Measurements from ENCODE around the gene NPTXR.

The NPTXR gene

DNA sequence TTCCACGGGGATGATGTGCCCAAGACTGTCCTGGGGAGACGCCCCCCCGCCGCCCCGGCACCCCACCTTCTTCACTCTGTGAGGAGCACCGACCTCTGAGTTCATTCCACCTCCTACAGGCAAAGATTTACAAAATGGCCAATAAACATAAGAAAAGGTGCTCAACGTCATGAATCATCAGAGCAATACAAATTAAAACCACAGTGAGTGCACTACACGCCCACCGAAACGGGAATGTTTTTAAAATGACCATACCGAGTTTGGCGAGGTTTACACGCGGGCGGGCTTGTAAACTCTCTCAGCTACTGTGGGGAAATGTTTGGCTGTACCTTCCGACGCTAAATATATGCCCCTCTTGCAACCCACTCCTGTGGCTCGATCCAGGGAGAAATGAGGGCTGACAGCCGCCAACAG is 7.9 kb downstream of the NPTXR start:
- no peak overlapping the region for H3K4me3 ChIP-seq (ENCODE audit: low read length)

DNA sequence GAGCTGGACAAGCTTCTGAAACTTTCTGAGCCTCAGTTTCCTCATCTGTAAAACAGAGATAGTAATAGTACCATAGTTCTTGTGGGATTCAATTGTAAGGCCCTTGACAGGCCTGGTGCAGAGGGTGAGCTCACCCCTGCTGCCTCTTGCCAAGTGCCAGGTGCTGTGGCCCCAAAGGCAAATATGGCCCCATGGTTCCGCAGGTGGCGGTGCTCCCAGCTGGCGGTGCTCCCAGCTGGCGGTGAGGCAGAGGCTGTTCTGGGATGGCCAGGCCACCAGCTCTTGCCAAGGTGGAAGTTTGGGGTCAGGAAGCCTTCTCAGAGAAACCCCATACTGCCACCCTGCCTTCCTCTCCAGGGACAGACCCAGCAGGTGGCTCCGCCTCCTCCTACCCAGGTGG is 8.8 kb downstream of the NPTXR start:
- DNase-seq (ENCODE audit: low read depth): no peak
- TF ChIP-seq, protein P1, sequence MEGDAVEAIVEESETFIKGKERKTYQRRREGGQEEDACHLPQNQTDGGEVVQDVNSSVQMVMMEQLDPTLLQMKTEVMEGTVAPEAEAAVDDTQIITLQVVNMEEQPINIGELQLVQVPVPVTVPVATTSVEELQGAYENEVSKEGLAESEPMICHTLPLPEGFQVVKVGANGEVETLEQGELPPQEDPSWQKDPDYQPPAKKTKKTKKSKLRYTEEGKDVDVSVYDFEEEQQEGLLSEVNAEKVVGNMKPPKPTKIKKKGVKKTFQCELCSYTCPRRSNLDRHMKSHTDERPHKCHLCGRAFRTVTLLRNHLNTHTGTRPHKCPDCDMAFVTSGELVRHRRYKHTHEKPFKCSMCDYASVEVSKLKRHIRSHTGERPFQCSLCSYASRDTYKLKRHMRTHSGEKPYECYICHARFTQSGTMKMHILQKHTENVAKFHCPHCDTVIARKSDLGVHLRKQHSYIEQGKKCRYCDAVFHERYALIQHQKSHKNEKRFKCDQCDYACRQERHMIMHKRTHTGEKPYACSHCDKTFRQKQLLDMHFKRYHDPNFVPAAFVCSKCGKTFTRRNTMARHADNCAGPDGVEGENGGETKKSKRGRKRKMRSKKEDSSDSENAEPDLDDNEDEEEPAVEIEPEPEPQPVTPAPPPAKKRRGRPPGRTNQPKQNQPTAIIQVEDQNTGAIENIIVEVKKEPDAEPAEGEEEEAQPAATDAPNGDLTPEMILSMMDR (conservative IDR thresholded peaks at IDR 0.05; ENCODE audit: low read depth, low read length): no peak
- no peak overlapping the region for H3K4me3 ChIP-seq (ENCODE audit: low read length)

More for the DNA sequence above, 7.9 kb downstream of the NPTXR start:
- no peak for DNase-seq (ENCODE audit: low read depth)
- TF ChIP-seq, protein P1 (conservative IDR thresholded peaks at IDR 0.05; ENCODE audit: low read depth, low read length): no peak

DNA sequence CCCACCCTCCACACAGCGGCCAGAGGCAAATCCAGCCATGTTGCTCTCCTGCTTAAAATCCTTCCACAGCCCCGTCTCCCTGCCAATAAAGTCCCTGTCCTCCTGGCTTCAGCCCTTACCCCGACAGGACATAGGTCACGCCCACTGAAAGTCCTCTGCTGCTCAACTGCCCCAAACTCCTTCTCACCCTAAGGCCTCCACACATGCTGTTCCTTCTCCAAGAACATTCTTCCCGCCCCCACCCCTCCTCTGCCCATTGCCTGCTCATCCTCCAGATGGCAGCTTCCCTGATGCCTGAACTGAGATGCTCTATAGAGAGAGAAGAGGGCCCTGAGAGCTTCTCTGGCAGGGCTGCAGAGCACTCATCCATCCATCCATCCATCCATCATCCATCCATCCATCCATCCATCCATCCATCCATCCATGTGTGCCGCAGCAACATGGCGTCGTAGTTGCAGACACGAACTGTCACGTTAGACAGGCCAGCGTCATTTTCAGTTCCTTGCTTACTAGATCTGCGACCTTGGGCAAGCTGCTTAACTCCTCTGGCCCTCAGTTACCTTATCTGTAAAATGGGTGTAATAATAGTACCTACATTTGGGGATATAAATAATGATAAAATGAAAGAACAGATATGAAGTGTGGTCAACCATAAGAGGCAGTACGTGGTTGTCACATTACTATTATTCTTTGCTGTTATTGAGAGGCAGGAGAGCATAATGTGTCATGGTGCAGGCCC is 9.4 kb downstream of the NPTXR start:
- H3K4me3 ChIP-seq (ENCODE audit: low read length): no peak overlapping the region
- no peak for DNase-seq (ENCODE audit: low read depth)
- TF ChIP-seq, protein P1 (conservative IDR thresholded peaks at IDR 0.05; ENCODE audit: low read depth, low read length): no peak

DNA sequence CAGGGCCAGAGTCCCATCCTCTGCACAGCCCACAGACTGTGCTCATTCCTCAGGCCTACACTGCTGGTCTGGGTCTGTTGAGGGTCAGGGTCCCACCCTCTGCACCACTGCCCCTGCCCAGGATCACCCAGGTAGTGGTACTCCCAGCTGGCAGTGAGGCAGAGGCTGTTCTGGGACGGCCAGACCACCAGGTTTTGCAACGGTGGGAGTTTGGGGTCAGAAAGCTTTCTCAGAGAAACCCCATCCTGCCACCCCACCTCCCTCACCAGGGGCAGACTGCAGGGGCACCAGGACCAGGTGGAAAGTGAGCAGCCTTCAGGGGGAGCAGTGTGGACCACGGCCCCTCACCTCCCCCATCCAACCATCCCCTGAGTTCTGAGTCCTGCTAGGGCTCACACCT is 10.8 kb downstream of the NPTXR start:
- DNase-seq (ENCODE audit: low read depth): no peak
- H3K4me3 ChIP-seq (ENCODE audit: low read length): no peak overlapping the region
- TF ChIP-seq, protein P1 (conservative IDR thresholded peaks at IDR 0.05; ENCODE audit: low read depth, low read length): no peak

DNA sequence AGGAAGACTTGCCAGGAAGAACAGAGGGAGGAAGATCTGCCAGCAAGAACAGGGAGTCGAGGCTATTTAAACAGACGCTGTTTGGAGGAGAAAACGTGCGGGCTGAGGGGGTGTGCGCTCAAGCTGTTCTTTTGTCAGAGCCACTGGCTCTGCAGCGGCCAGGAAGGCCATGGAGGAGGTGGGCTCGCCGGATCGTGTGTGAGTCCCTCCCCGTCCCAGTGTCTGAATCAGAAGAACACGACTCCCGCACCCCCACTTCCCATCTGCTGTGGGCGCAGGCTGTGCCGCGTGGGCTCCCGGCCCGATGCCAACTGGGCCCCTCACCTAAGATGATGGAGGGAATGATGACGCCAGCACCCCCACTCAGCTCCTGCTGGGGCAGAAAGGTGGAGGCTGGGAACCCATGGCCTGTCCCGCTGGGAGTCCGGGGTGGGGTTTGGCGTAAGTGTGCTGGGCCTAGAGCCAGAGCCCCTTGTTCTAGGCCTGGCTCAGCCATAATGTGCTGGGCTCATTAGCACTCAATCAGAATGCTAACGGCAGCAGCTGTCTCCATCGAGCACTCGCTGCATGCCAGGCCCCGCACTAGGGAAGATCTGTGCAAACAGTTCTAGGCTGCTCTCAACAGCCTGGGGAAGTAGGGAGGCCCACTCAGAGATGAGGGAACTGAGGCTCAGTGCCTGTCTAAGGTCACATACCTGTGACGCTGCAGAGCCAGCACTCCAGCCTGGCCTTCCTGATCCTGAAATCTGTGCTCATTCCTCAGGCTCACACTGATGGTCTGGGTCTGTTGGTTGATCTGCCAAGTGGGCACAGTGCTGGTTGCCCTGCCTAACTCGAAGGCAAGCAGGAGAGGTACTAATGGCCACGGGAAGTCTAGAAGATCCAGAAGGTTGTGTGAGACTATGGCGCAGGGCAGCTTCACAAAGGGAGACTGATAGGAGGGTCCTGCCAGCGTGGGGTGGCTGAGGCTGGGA is 11.5 kb downstream of the NPTXR start:
- TF ChIP-seq, protein P1 (conservative IDR thresholded peaks at IDR 0.05; ENCODE audit: low read depth, low read length): no peak
- no peak overlapping the region for H3K4me3 ChIP-seq (ENCODE audit: low read length)
- DNase-seq (ENCODE audit: low read depth): no peak

DNA sequence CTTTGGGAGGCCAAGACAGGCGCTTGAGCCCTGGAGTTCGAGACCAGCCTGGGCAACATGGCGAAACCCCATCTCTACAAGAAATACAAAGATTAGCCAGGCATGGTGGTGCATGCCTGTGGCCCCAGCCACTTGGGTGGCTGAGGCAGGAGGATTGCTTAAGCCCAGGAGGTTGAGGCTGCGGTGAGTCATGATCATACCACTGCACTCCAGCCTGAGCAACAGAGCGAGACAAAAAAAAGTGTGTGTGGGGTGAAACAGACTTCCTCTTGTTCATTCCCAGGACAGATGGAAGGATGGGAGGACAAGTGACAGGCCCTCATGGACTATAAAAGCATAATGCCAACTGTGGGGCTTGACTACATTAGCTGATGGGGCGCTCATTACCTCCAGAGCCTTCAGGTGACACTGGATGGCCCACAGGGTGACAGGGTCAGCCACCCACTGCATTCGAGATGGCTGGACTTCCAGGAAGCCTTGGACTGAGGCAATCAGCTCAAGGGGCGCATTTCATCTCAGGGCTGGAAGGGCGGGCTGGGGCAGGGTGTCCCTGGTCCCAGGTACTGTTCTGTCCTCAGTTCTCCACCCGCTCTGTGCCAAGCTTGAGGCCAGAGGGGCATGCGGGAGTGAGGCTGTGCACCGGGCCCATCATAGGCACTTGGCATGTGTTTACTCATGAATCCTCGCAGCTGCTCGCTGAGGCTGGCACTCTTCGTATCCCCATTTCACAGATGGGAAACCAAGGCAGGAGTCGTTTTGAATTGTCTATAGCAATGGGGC is 12.5 kb downstream of the NPTXR start:
- DNase-seq (ENCODE audit: low read depth): peak; percentile 21
- TF ChIP-seq, protein P1 (conservative IDR thresholded peaks at IDR 0.05; ENCODE audit: low read depth, low read length): no peak
- H3K4me3 ChIP-seq (ENCODE audit: low read length): no peak overlapping the region
